Calu3 (cell line): ENCODE results near the gene ATG7. TPM values are rescaled to one million over a fixed set of nuclear protein-coding genes. Genes with fewer than 3 reads are reported as not detected.

ENCODE experiments used
- BruUV-seq: library from RNA; stranded (reverse); fragments of 400-500 nt; replicated peaks from 2 replicates; lab custom pipeline; 2021; lab: Mats Ljungman, UMichigan
- CTCF ChIA-PET: fragments of 300-600 bp; sonication (Branson Sonifier 250); formaldehyde crosslinking; loops from one replicate; lab custom pipeline; 2022; ENCODE audit warnings: antibody characterized with exemption; lab: Charles Lee
- DNase-seq: peaks from one replicate; pipeline ENCODE4 v3.0.0; 2022
- H3K27ac Mint-ChIP-seq: one replicate; pipeline ENCODE4 v1.8.0; 2022; ENCODE audit warnings: mixed read lengths; ENCODE audit not compliant: unreplicated experiment
- H3K27me3 Mint-ChIP-seq: one replicate; pipeline ENCODE4 v1.8.0; 2022; ENCODE audit warnings: mixed read lengths; ENCODE audit not compliant: unreplicated experiment
- H3K36me3 Mint-ChIP-seq: one replicate; pipeline ENCODE4 v1.8.0; 2022; ENCODE audit warnings: mild to moderate bottlenecking, moderate library complexity, mixed read lengths; ENCODE audit not compliant: insufficient read depth, unreplicated experiment
- H3K4me1 Mint-ChIP-seq: one replicate; pipeline ENCODE4 v1.8.0; 2022; ENCODE audit warnings: mild to moderate bottlenecking, low read depth, mixed read lengths; ENCODE audit not compliant: unreplicated experiment
- H3K4me3 Mint-ChIP-seq: one replicate; pipeline ENCODE4 v1.8.0; 2022; ENCODE audit warnings: mild to moderate bottlenecking, low read depth, moderate library complexity, mixed read lengths; ENCODE audit not compliant: unreplicated experiment
- H3K9me3 Mint-ChIP-seq: one replicate; pipeline ENCODE4 v1.8.0; 2022; ENCODE audit warnings: low read depth, mixed read lengths; ENCODE audit not compliant: unreplicated experiment
- CTCF ChIP-seq: fragments of 200-600 bp; IDR thresholded peaks from one replicate; pipeline ENCODE4 v1.8.0; 2022; ENCODE audit warnings: antibody characterized with exemption; ENCODE audit not compliant: unreplicated experiment
- intact Hi-C: fragments of 100-400 bp; cut with micrococcal nuclease; formaldehyde crosslinking; loops from one replicate; pipeline ENCODE4 v1.10.0; 2022; ENCODE audit not compliant: unreplicated experiment
- total RNA-seq: library from RNA; stranded (reverse); gene quantifications from 2 replicates; pipeline ENCODE4 v1.2.3, GENCODE V29; 2022

Gene ATG7
- total RNA-seq, 1 experiment from 2014 or later: 37.3 TPM

DNA sequence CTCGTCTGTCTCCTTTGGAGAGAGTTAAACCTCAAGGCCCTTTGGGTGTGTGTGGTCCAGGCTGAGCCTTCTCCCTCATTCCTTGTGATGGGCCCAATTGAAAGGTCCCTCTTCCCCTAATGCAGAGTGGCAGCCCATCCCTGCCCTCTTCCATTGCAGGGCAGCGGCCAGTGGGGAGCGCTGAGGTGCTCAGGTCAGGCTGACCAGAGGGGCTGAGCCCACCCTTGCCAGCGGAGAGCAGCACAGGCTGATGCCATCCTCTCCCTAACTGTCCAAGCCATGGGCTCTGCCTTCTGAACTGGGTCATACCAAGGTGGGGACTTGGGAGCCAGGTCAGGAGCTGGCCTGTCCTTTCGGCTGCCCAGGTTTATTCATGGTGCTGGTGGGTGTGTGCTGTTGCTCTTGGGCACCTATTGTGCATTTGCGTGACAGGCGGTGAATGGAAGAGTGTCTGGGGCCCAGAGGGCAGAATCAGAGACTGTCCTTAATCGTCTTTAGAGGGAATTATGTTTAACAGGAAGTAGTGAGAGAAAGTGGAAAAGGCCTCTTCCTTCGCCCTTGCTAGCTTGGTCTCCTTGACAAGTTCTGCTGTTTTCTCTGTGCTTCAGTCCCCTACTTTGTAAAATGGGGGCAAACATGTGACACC is 274.6 kb downstream of the ATG7 start:
- intact Hi-C loops: no loop called here
- peak overlapping the region; percentile 20 for H3K27ac Mint-ChIP-seq
- H3K4me3 Mint-ChIP-seq: no peak overlapping the region
- no peaks in the 10 kb centered on the region for H3K27me3 Mint-ChIP-seq
- CTCF ChIA-PET: no interaction called here
- BruUV-seq: no TSS peak
- H3K9me3 Mint-ChIP-seq: no peaks in the 10 kb centered on the region
- no peak for TF ChIP-seq CTCF
- no peak for DNase-seq
- H3K36me3 Mint-ChIP-seq: peaks cover 14% of the 10 kb centered on the region
- peaks cover 8% of the 10 kb centered on the region for H3K4me1 Mint-ChIP-seq

DNA sequence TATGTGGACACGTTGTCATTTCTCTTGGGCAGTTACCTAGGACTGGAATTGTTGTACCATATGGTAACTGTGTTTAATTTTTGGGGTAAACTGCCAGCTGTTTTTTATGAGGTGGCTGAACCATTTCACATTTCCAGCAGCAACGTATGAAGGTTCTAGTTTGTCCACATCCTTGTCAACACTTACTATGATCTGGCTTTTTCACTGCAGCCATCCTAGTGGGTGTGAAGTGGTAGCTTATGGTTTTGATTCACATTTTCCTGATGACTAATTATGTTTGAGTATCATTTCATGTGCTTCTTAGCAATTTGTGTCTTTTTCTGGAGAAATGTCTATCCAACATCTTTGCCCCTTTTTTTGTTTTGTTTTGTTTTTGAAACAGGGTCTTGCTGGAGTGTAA is 275.3 kb downstream of the ATG7 start:
- intact Hi-C loops: no loop called here
- DNase-seq: no peak
- Mint-ChIP-seq H3K27ac (no peak overlapping the region), H3K36me3 (peaks cover 14% of the 10 kb centered on the region), H3K4me1 (peaks cover 8% of the 10 kb centered on the region), H3K9me3 (no peaks in the 10 kb centered on the region), H3K4me3 (no peak overlapping the region), H3K27me3 (no peaks in the 10 kb centered on the region)
- BruUV-seq: no TSS peak
- CTCF ChIA-PET: no interaction called here
- TF ChIP-seq CTCF: no peak

DNA sequence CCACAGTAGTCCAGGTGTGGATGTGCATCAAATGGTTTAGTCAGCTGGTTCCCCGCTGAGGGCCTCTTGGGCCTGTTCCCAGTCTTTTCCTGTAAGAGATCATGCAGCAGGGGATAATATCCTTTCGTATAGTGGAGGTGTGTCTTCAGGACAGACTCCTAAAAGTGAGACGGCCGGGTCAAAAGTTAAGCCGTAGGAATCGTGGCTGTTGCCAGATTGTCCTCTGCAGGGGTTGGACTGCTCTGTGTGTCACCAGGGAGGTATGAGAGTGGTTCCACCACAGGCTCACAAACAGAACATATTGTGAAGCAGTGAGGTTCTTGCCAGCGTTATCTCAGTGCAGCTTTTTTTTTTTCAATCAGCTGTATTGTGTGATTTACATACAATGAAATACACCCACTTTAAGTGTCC is 276.5 kb downstream of the ATG7 start:
- no TSS peak for BruUV-seq
- no peaks in the 10 kb centered on the region for H3K9me3 Mint-ChIP-seq
- no peak for DNase-seq
- H3K27ac Mint-ChIP-seq: no peak overlapping the region
- intact Hi-C loops: no loop called here
- CTCF ChIA-PET: no interaction called here
- TF ChIP-seq CTCF: no peak
- H3K4me3 Mint-ChIP-seq: no peak overlapping the region
- peaks cover 8% of the 10 kb centered on the region for H3K4me1 Mint-ChIP-seq
- no peaks in the 10 kb centered on the region for H3K27me3 Mint-ChIP-seq
- peaks cover 20% of the 10 kb centered on the region for H3K36me3 Mint-ChIP-seq

DNA sequence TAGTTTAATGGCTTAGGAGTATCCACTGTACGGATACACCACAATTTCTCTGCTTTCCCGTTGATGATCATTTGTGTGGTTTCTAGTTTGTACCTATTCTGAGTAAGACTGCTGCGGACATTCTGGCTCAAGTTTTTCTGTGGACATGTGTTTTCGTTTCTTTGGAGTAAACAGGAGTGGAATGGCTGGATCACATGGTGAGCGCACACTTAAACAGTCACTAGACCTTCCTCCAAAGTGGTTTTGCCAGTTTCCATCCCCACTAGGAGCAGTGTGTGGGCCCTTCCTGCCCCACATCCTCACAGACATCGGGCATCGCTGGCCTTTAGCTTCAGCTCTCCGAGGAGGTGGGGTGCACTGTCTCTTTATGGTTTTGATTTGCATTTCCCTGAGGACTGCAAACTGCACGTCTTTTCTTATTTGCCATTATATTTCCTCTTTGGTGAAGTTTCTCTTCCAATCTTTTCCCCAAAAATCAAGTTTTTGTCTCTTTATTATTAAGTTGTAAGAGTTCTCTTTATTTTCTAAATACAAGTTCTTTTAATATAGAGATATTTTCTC is 277.5 kb downstream of the ATG7 start:
- Mint-ChIP-seq H3K27ac (no peak overlapping the region), H3K4me3 (no peak overlapping the region), H3K27me3 (no peaks in the 10 kb centered on the region), H3K4me1 (peaks cover 8% of the 10 kb centered on the region), H3K9me3 (no peaks in the 10 kb centered on the region), H3K36me3 (peaks cover 19% of the 10 kb centered on the region)
- DNase-seq: no peak
- intact Hi-C loops: no loop called here
- no TSS peak for BruUV-seq
- CTCF ChIA-PET: no interaction called here
- no peak for TF ChIP-seq CTCF
